ENCODE results near the gene MTRFR.

MTRFR gene

GRCh38 chr12:123260081-123260480 lies 26.8 kb downstream of the MTRFR start:
- TF ChIP-seq, protein P1, sequence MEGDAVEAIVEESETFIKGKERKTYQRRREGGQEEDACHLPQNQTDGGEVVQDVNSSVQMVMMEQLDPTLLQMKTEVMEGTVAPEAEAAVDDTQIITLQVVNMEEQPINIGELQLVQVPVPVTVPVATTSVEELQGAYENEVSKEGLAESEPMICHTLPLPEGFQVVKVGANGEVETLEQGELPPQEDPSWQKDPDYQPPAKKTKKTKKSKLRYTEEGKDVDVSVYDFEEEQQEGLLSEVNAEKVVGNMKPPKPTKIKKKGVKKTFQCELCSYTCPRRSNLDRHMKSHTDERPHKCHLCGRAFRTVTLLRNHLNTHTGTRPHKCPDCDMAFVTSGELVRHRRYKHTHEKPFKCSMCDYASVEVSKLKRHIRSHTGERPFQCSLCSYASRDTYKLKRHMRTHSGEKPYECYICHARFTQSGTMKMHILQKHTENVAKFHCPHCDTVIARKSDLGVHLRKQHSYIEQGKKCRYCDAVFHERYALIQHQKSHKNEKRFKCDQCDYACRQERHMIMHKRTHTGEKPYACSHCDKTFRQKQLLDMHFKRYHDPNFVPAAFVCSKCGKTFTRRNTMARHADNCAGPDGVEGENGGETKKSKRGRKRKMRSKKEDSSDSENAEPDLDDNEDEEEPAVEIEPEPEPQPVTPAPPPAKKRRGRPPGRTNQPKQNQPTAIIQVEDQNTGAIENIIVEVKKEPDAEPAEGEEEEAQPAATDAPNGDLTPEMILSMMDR (IDR thresholded peaks at IDR 0.05; ENCODE audit: insufficient read depth, low read depth, low read length, missing control alignments), result no peak
- no peak overlapping the region for H3K4me3 ChIP-seq (ENCODE audit: low read depth, low read length)
- no peak for DNase-seq (ENCODE audit: low read depth)

DNA sequence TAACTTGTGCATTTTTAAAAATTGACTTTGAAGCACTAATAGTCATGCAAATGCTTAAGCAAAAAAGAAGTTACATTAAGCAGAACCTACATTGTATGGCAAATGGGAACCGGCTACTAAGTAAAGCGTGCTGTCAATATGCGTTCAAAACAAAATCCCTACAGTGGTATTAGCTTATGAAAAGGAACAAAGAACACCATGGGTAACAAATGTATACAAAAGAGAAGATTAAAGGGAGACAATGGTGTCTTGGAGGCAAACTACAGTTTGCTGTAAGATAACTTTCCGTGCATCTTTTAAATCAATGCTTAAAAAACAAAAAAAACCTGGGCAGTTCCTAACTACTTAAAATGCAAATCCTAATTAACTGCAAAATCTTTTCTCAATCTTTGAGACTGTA lies 28.0 kb downstream of the MTRFR start:
- no peak overlapping the region for H3K4me3 ChIP-seq (ENCODE audit: low read depth, low read length)
- DNase-seq (ENCODE audit: low read depth), result no peak

GRCh38 chr12:123263196-123263817 lies 30.1 kb downstream of the MTRFR start:
- TF ChIP-seq, protein P1 (IDR thresholded peaks at IDR 0.05; ENCODE audit: insufficient read depth, low read depth, low read length, missing control alignments), result no peak
- no peak for DNase-seq (ENCODE audit: low read depth)
- no peak overlapping the region for H3K4me3 ChIP-seq (ENCODE audit: low read depth, low read length)

More for the DNA sequence above, 28.0 kb downstream of the MTRFR start:
- TF ChIP-seq, protein P1 (IDR thresholded peaks at IDR 0.05; ENCODE audit: insufficient read depth, low read depth, low read length, missing control alignments), result no peak

DNA sequence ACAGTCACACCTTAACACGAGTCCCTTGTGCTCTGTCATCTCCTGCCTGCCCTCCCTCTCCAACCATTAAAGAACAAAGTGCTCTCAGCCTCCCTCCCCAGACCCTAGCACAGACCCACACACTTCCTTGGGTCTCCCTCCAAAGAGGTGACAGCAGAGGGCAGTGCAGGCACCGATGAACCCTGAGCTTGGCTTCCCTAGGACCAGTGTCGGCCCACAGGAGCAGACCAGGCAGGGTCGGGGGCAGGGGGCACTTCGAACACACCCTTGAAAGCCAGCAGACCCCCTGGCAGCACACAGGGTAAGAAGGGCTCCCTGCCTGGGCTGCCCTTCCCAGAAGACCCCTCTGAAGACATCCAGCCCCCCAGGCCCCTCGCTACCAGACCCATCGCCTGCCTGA lies 31.4 kb downstream of the MTRFR start:
- peak; percentile 42 for DNase-seq (ENCODE audit: low read depth)
- no peak overlapping the region for H3K4me3 ChIP-seq (ENCODE audit: low read depth, low read length)
- TF ChIP-seq, protein P1 (IDR thresholded peaks at IDR 0.05; ENCODE audit: insufficient read depth, low read depth, low read length, missing control alignments), result peak; percentile 31

- H3K4me3 ChIP-seq (ENCODE audit: low read depth, low read length), result no peak overlapping the region
- TF ChIP-seq, protein P1 (IDR thresholded peaks at IDR 0.05; ENCODE audit: insufficient read depth, low read depth, low read length, missing control alignments), result no peak
- no peak for DNase-seq (ENCODE audit: low read depth)
Observed at GRCh38 chr12:123265851-123266678, 32.8 kb downstream of the MTRFR start.

DNA sequence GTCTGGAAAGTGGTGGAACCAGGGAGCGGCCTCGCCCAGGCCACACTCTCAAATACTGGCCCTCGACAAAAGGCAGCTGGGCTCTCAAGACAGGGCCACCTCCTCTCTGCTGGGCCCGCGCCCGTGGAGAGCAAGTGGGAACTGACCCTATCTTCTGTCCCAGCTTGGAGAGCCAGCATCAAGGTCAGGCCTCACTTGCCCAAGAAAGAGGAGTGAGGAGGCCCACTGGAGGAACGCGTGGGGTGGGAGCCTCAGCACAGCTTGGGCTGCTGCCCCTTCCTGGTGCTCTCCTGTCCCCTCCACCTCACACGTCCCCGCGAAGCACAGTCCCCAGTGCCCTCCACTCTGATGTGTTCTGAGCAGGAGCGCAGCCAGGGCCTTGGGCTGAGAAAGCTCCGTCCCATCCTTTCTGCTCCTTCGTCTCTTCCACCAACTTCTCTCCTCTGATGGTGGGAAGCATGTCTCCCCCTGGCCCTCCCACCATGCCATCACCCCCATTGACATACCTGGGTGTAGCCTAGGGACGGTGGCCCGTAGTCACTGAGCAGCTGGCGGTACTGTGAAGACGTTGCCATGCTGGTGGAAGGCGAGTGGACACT lies 33.5 kb downstream of the MTRFR start:
- no peak overlapping the region for H3K4me3 ChIP-seq (ENCODE audit: low read depth, low read length)
- TF ChIP-seq, protein P1 (IDR thresholded peaks at IDR 0.05; ENCODE audit: insufficient read depth, low read depth, low read length, missing control alignments), result no peak
- no peak for DNase-seq (ENCODE audit: low read depth)

Data from GM12865 (cell line).